Measurements from ENCODE around the gene LRRC49. TPM values are rescaled to one million over a fixed set of nuclear protein-coding genes. Genes with fewer than 3 reads are reported as not detected.
"Not testable (repeated sequence)": the region's sequence is repeated elsewhere in the genome, so short reads cannot be mapped to it uniquely, and the experiment has no call there.

LRRC49 gene
- total RNA-seq, 2 donors from 2014 or later, result 33.0 to 33.1 TPM

GRCh38 chr15:70910958-70911357 is 18.3 kb downstream of the LRRC49 start:
- no peak for ATAC-seq
- intact Hi-C loops (cut with DNase I), result no loop called here
- DNase-seq, result no peak

- ATAC-seq, result no peak
- intact Hi-C loops (cut with DNase I), result no loop called here
- no peak for DNase-seq
Observed at GRCh38 chr15:70912187-70912586, 19.6 kb downstream of the LRRC49 start.

GRCh38 chr15:70916531-70916930 is 23.9 kb downstream of the LRRC49 start:
- ATAC-seq (no peak), DNase-seq (no peak)
- intact Hi-C loops (cut with DNase I), result no loop called here

GRCh38 chr15:70917955-70918354 is 25.3 kb downstream of the LRRC49 start:
- no peak for ATAC-seq
- intact Hi-C loops (cut with DNase I), result no loop called here
- no peak for DNase-seq

- intact Hi-C loops (cut with DNase I), result no loop called here
- DNase-seq (no peak), ATAC-seq (no peak)
Observed at GRCh38 chr15:70920981-70921696, 28.5 kb downstream of the LRRC49 start.

- intact Hi-C loops (cut with DNase I), result no loop called here
- ATAC-seq, result no peak
- DNase-seq, result no peak
Observed at GRCh38 chr15:70922119-70922518, 29.5 kb downstream of the LRRC49 start.

GRCh38 chr15:70923311-70924080 is 30.9 kb downstream of the LRRC49 start:
- DNase-seq (no peak), ATAC-seq (no peak)
- intact Hi-C loops (cut with DNase I), result no loop called here

GRCh38 chr15:70926914-70927313 is 34.3 kb downstream of the LRRC49 start:
- DNase-seq; ATAC-seq; intact Hi-C loops (cut with DNase I): not testable (repeated sequence)

- intact Hi-C loops (cut with DNase I), result no loop called here
- no peak for DNase-seq
- no peak for ATAC-seq
Observed at GRCh38 chr15:70931821-70932220, 39.2 kb downstream of the LRRC49 start.

- DNase-seq (no peak), ATAC-seq (no peak)
- intact Hi-C loops (cut with DNase I), result no loop called here
Observed at GRCh38 chr15:70932397-70932796, 39.8 kb downstream of the LRRC49 start.

GRCh38 chr15:70933411-70933810 is 40.8 kb downstream of the LRRC49 start:
- intact Hi-C loops (cut with DNase I), result no loop called here
- ATAC-seq (no peak), DNase-seq (no peak)

GRCh38 chr15:70935631-70936030 is 43.0 kb downstream of the LRRC49 start:
- intact Hi-C loops (cut with DNase I), result no loop called here
- no peak for ATAC-seq
- no peak for DNase-seq

GRCh38 chr15:70936326-70936725 is 43.7 kb downstream of the LRRC49 start:
- intact Hi-C loops (cut with DNase I), result no loop called here
- no peak for DNase-seq
- ATAC-seq, result peak in 1 of 2 donors; percentile 27

GRCh38 chr15:70943285-70943684 is 50.7 kb downstream of the LRRC49 start:
- intact Hi-C loops (cut with DNase I); ATAC-seq; DNase-seq: not testable (repeated sequence)

GRCh38 chr15:70947351-70948335 is 55.0 kb downstream of the LRRC49 start:
- DNase-seq, result no peak
- ATAC-seq, result no peak
- intact Hi-C loops (cut with DNase I), result no loop called here

GRCh38 chr15:70950953-70951352 is 58.3 kb downstream of the LRRC49 start:
- no peak for ATAC-seq
- intact Hi-C loops (cut with DNase I), result no loop called here
- no peak for DNase-seq

GRCh38 chr15:70954171-70954570 is 61.5 kb downstream of the LRRC49 start:
- no peak for ATAC-seq
- DNase-seq, result no peak
- intact Hi-C loops (cut with DNase I), result no loop called here

- intact Hi-C loops (cut with DNase I), result no loop called here
- DNase-seq (no peak), ATAC-seq (no peak)
Observed at GRCh38 chr15:70954733-70955132, 62.1 kb downstream of the LRRC49 start.

- ATAC-seq, result no peak
- intact Hi-C loops (cut with DNase I), result no loop called here
- no peak for DNase-seq
Observed at GRCh38 chr15:70955151-70955550, 62.5 kb downstream of the LRRC49 start.

Measured in left cardiac atrium (tissue), 4 donors.